GM21528 (cell line): ENCODE results near the gene DOLPP1.

Source experiments
- ATAC-seq: cut with Tn5 transposase; IDR thresholded peaks from one replicate; pipeline ENCODE4 v1.9.1; 2021; ENCODE audit warnings: mild to moderate bottlenecking, moderate library complexity; ENCODE audit not compliant: unreplicated experiment, low FRiP score

The DOLPP1 gene

DNA sequence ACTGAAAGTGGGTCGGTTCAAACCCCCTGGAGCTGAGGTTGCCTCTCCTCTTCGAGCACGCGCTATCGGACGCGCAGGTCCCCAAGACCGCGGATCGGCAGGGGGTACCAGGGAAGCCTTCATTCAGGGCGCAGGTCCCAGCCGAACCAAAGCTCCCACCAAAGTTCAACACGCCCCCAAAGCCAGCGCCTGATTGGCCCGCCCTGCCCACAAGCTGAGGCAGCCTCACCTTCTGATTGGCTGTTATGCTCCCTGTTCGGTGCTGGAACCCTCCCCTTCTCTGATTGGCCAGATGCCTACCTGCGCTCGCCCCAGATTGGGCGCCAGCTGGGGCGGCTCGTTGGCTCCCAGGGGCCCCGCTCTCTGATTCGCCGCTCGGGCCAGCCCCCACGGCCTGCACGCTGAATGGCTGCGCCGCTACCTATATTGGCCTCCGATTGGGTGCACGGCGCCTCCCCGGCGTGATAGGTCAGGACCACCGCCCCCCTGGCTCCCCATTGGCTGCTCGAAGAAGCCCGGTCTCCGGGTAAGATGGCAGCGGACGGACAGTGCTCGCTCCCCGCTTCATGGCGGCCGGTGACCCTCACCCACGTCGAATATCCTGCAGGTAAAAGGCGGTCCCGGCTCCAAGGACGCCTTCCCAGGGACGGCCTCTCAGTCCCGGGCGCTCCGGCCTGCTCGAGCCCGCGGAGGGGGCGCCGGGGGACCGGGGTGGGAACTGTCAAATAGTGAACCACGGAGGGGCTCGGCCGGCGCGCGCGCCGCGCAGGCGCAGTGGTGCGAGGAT lies at the start of gene DOLPP1:
DOLPP1 (plus strand) TSS at position 511 of the 787 bp plus-strand sequence; CDS start at position 532, 21 bp downstream.
- ATAC-seq: peak; percentile 91

DNA sequence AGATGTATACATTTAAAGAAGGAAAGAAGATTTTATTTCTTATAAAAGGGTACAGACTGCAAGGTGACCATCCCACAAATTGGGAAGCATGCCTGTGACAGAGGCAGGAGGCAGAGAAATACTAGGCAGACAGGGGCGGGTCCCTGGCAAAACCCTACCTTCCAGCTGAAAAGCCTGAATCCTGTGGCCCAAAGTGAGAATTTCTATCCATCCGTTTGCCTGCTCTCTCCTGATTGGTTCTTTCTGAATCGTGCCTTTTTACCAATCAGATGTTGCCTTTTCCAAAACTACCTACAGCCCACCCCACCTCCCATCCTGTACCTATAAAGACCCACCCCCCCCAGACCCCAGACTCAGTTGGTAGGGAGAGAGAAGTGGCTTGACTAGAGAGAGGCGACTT lies 49.4 kb upstream of the DOLPP1 start:
- no peak for ATAC-seq

GRCh38 chr9:129032541-129033159 lies 48.3 kb upstream of the DOLPP1 start:
- ATAC-seq: no peak

DNA sequence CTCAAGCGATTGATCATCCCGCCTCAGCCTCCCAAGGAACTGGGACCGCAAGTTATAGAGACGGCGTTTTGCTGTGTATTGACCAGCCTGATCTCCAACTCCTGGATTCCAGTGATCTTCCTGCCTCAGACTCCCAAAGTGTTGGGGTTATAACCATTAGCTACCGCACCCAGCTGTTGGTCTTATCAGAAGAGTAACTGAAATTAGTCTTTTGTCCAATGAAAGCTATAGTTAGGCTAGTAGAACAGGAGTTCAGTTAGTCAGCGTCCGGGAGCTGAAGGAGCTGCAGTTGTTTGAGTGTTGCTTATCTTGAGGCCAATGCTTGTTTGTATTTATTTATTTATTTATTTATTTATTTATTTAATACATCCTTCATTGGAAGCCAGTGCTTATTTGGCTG lies 47.7 kb upstream of the DOLPP1 start:
- no peak for ATAC-seq

DNA sequence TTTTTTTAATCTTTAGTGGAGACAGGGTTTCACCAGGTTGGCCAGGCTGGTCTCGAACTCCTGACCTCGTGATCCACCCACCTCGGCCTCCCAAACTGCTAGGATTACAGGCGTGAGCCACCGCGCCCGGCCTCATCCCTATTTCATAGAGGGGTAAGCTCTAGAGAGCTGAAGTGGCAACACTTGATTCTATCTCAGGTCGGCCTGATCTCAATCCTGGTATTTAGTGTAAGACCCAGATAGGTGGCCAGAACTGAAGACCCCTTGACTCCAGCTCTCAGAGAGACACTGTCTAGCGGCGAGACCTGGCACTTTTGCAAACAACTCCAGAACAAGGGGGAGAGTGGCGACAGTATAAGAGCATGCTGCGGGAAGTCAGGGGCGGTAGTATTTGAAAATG lies 45.1 kb upstream of the DOLPP1 start:
- ATAC-seq: peak; percentile 3

DNA sequence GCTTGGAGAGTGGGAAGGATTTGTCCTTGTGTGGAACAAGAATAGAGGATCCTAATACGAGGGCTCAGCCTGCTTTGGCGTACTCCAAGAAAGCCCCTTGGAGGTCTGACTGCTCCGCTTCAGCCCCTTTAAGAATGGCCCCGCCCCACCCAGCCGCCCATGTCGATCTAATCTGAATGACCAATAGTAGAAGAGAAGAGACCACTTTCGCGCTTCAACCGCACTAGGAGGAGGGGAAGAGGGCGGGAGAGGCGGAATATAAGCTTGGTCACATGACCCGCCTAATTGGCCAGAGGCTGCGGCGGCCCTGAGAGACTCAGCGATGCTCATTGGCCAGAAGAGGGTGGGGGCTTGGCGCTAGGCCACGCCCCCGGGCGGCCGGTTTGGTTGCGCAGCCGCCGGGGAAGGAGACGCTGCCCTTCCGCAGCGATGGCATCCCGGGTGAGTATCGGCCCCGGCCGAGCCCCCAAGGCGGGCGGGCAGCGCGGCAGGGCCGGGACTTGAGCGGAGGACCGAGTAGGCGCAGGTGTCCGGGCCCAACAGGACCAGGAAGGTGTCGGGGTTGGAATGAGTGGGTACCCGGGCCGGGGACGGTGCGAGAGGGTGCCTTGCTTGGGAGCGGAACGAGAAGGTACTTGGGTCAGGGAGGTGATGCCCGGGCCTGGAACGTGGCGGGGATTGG lies 44.5 kb upstream of the DOLPP1 start, which contains the start of gene MIGA2:
MIGA2 (plus strand) TSS at position 386 of the 682 bp plus-strand sequence. CDS start 3,969 bp downstream, outside the sequence.
- ATAC-seq: peak; percentile 93

DNA sequence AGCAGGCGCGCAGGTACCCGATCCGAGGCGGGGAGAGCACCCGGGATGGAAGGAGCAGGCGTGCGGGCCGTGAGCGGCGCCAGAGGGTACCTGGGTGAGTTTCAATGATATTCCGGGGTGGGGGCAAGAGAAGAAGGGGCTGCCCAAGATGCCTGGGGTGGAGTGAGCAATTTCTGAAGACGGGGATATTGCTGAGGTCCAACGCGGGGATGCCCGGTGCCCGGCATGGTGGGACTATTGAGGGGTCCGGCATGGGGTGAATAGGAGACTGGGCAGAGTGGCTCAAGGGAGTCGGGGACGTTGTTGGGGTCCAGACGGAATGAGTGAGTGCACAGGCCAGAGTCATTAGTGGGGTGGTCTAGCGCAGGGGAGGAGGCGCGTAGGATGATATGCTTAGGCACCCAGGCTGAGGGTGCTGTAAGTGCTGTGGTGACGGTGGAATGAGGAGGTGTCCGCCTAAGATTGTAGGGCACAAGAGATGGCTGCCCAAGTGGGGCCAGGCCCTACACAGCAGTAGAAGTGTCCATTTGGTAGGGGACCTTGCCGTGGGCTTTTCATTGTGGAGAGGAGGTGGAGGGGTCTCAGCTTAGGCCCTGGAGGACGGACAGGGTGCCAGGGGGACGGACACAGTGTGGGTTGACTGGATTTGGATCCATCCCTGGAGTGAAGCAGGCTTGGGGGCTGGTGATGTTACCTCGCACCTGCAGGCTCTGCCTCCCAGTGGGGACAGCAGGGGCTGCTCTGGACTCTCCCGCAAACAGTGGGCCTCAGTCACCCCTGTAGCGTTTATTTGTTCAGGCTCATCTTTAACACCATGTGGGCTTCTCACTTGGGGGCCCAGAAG lies 43.8 kb upstream of the DOLPP1 start:
- no peak for ATAC-seq

- ATAC-seq: no peak
Observed at GRCh38 chr9:129037767-129038098, 43.2 kb upstream of the DOLPP1 start.

DNA sequence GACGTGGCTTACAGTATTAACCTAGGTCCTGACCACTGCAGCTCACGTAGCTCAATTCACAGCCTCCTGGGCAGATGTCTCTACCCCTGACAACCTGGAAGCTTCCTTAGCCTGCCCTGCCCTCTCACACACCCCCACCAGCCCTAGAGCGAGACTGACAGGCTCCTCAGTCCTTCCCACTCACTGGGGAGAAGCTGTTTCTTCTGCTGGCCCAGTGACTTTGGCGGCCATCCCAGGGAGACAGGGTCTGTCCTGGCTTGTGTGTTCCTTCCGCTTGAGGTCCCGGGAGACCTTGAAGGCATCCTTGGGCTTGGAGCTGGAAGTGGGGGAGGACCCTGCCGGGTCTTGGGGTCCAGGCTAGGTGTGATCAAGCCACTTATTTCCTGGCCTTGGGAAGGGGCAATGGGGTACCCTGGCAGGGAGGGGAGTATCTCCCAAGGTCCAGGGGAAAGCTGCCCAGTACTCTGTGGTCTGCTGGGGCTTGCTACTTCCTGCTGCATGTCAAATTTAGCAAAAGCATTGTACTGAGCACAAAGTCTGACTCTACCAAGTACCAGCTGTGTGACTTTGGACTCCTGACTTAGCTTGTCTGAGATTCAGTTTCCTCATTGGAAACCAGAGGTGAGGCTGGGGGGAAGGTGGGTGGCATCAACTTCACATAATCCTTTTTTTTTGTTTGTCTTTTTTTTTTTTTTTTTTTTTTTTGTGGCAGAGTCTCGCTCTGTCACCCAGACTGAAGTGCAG lies 42.6 kb upstream of the DOLPP1 start:
- no peak for ATAC-seq

DNA sequence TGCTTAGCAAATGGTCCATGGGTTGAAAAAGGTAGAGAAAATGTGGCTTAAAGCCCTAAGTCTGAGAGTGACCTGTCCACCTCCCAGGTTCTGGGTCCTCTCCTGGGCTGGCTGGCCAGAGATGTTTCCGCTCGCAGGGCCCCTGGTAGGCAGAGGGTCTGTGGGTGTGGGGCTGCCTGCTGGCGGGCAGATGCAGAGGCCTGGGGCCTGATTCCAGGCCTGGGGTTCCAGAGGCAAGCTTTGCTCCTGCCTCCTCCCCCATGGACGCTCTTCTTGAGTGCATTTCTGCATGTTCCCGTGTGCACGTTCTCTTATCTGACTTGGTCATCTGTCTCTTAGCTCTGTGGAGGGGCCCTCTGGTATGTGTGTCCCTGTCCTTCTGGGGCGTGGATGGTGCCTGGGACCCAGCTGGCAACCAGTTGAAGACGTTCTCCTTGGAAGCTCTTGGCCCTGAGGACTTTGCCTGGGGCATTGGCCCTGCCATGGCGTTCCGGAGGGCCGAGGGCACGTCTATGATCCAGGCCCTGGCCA lies 40.7 kb upstream of the DOLPP1 start:
- no peak for ATAC-seq

DNA sequence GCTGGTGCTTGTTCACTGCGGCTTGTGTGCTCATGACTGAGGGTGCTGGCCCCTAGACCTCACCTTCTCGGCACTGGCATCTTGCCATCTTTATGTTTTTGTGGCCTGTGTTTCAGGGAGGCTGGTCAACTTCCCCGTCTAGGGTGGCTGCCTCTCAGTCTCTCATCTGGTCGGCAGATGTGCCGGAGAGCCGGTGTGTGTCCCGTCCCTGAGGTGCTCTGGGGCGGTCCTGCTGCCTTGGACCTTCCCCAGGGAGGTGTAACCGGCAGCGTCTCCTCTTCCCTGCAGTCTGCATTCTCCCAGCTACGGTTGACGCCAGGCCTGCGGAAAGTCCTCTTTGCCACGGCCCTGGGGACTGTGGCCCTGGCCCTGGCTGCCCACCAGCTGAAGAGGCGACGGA lies 38.9 kb upstream of the DOLPP1 start:
- ATAC-seq: no peak

- no peak for ATAC-seq
Observed at GRCh38 chr9:129052592-129052991, 28.3 kb upstream of the DOLPP1 start.

DNA sequence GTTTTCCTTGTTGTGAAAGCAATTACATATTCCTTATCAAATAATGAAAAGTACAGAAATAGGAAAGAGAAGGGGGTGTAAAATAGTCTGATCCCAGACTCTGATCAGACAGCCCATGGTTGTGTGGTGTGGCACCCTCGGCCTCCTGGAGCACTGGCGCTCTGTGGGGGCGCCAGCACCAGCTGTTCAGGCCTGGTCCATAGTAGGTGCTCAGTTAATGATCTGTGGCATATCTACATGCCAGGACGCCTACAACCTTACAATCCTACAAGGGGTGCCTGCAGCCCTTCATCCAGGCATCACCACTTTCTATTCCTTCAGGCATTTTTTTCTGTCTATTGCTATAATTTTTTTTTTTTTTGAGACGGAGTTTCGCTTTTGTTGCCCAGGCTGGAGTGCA lies 27.9 kb upstream of the DOLPP1 start:
- ATAC-seq: no peak

DNA sequence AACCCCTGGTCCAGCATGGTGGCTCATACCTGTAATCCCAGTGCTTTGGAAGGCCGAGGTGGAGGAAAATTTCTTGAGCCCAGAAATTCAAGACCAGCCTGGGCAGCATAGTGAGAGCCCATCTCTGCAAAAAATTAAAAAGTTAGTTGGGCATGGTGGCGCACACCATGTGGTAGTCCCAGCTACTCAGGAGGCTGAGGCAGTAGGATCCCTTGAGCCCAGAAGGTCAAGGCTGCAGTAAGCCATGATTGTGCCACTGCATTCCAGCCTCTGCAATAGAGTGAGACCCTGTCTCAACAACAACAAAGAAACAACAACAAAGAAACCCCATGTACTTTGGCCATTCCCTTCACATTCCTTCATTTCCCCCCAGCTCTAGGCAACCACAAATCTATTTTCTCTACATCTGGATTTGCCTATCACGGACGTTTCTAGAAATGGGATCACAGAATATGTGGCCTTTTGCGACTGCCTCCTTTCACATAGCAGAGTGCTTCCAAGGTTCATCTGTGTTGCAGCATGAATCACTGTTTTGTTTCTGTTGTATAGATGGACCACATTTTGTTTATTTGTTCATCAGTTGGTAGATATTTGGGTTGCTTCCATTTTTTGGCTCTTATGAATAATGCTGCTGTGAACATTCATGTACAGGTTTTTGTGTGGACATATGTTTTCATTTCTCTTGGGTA lies 26.6 kb upstream of the DOLPP1 start:
- ATAC-seq: no peak

GRCh38 chr9:129058965-129059795 lies 21.7 kb upstream of the DOLPP1 start:
- no peak for ATAC-seq

DNA sequence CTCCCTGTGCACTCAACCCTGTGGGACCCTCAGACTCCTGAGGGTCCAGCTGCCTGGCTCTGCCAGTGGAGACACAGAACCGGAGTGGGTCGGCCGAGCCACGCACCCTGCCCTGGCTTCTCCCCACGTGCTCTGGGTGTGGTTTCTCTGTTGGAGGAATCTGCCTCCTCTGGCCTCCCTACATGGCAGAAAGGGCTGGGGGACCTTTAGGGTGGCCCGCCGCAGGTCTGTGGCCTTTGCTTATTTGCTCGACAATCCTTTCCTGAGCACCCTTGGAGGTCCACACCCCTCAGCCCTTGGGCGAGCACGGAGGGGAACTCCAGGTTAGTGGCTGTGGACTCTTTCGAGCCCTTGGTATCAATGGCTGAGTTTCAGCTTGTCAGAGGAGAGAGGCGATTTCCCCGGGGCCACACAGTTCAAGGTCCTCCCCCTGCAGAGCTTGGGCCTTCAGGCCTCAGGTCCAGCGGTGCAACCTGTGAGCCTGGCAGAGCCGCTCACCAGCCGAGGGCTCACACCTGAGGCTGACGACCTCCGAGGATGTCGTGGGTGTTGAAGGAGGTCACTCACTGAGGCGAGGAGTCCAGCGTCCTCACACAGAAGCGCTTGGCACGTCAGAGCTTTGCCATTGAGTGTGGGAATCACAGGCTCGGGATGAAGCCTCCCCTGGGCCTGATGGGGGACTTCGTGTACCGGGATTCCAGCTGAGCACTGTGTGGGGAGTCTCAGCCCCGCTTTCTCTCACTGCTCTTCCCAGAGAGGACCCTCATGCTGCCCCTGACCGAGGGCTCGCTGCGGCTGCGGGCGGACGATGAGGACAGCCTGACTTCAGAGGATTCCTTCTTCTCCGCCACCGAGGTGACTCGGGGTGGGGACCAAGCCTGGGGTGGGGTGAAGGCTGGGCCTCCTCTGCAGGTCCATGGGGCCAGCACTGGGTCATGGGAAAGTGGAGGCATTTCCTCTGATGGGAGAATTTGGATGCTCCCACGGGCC lies 20.8 kb upstream of the DOLPP1 start:
- no peak for ATAC-seq

GRCh38 chr9:129060991-129061390 lies 19.9 kb upstream of the DOLPP1 start:
- ATAC-seq: no peak
